Measurements from ENCODE around the gene BRF1.
"Not testable (repeated sequence)": the region's sequence is repeated elsewhere in the genome, so short reads cannot be mapped to it uniquely, and the experiment has no call there.

The BRF1 gene

DNA sequence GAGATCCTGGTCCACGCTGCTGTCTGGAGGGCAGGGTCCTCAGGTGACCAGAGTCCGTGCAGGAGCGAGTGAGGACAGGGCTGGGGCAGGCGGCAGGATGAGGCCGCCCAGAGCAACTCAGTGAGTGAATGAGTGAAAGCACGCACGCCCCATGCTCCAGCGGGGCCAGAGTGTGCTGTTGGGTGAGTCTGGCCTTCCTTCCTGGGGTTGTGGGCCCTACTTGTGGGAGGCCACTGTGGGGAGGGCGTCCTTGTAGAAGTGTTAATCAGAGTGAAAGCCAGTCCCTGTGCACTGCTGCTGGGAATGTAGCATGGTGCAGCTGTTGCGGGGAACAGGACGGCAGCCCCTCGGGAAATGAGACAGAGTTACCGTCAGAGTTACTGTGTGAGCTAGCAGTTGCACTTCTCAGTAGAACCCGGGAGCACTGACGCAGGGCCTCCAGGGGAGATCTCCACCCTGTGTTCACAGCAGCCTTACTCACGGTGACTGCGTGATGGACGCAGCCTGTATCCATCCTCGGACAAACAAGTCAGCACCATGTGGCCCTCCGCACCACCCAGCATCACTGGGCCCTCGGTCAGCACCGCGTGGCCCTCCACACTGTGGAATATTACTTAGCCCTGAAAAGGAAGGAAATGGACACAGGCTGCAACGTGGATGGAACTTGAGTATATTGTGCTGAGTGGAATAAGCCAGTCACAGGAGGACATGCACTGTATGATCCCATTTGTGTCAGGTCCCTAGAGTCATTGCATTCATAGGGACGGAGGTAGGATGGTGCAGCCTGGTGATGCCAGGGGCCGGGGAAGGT is 35.9 kb upstream of the BRF1 start:
- H3K4me1 ChIP-seq (ENCODE audit: control insufficient read depth, insufficient read depth, low read depth, low read length), result peaks cover 25% of the 10 kb centered on the region
- no peak overlapping the region for H2BK5ac ChIP-seq (ENCODE audit: low read depth, low read length, poor library complexity, severe bottlenecking)
- H3K4me2 ChIP-seq (ENCODE audit: low read length, poor library complexity, severe bottlenecking), result no peak overlapping the region
- 96% methylated on average over 26 of the region's 26 CpGs for WGBS
- no peak overlapping the region for H4K8ac ChIP-seq (ENCODE audit: low read length)
- no peaks in the 10 kb centered on the region for H3K27me3 ChIP-seq (ENCODE audit: control insufficient read depth in 1 of 2, insufficient read depth in 1 of 2, low read length in 2 of 2)
- peaks cover 0 to 36% of the 10 kb centered on the region in 2 experiments for H3K36me3 ChIP-seq (ENCODE audit: control insufficient read depth in 1 of 2, insufficient read depth in 2 of 2, low read depth in 1 of 2, low read length in 2 of 2)
- H2BK120ac ChIP-seq (ENCODE audit: low read depth, low read length), result no peak overlapping the region
- no peak overlapping the region for H2BK15ac ChIP-seq (ENCODE audit: low read depth, poor library complexity, severe bottlenecking)
- no peak overlapping the region for H2AFZ ChIP-seq (ENCODE audit: low read depth, low read length)
- H3K27ac ChIP-seq (ENCODE audit: low read length, poor library complexity, severe bottlenecking), result no peak overlapping the region
- peaks cover 63% of the 10 kb centered on the region for H3K79me1 ChIP-seq (replicated peaks; ENCODE audit: low read length, poor library complexity, severe bottlenecking)
- H3K4me3 ChIP-seq (ENCODE audit: insufficient read depth in 1 of 2, low read depth in 1 of 2, low read length in 2 of 2), result no peak overlapping the region
- no peak overlapping the region for H3K4ac ChIP-seq (ENCODE audit: low read depth in 1 of 2, low read length in 2 of 2)
- no peak overlapping the region for H2BK12ac ChIP-seq (ENCODE audit: low read length in 2 of 2)
- H2AK5ac ChIP-seq (ENCODE audit: low read length, severe bottlenecking), result no peak overlapping the region
- peak overlapping the region; percentile 65 for H4K91ac ChIP-seq (ENCODE audit: low read length)
- no peak overlapping the region for H3K18ac ChIP-seq (ENCODE audit: low read depth in 1 of 2, low read length in 2 of 2)
- no peak for DNase-seq
- H3K9me3 ChIP-seq (ENCODE audit: control insufficient read depth, low read length), result no peaks in the 10 kb centered on the region
- H3K9ac ChIP-seq (ENCODE audit: low read length), result no peak overlapping the region
- H3K23ac ChIP-seq (ENCODE audit: low read length in 2 of 2), result no peak overlapping the region
- no peak overlapping the region for H3K14ac ChIP-seq (ENCODE audit: low read length in 2 of 2)

DNA sequence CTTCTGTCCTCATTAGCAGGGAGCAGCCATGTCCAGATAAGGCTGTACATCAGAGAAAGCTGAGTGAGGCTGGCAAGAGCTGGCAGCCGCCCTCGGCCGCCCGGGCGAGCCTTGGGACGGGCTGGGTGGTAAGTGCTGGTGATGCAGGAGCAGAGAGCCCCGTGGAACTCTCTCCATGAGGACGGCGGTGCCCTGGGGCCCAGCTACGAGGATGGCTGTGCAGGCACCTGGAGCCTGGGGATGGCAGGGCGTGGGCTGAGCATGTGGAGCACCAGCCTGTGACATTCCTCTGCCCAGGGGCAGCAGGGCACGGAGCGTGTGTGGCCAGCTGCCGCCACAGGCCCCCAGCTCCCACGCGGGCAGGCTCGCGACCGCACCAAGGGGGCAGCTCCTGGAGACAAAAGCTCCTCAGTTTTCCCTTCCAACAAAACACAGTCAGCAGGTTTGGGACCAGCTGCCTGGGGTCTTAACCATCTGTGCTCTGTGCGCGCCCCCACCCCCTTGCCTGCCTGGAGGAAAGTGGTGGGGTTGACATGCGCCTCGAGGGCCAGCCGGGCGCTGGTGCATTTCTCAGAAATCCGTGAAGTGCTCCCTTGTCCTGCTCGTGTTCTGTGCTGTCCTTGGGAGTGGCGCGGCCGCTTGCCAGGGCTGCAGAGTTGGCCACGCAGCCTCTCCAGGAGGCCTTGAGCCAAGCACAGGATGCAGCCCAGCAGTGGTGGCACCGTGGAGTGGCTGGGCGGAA is 35.1 kb upstream of the BRF1 start:
- Histone ChIP-seq H3K27me3 (ENCODE audit: control insufficient read depth in 1 of 2, insufficient read depth in 1 of 2, low read length in 2 of 2) (no peaks in the 10 kb centered on the region), H3K4me1 (ENCODE audit: control insufficient read depth, insufficient read depth, low read depth, low read length) (peaks cover 25% of the 10 kb centered on the region), H3K9me3 (ENCODE audit: control insufficient read depth, low read length) (no peaks in the 10 kb centered on the region), H3K18ac (ENCODE audit: low read depth in 1 of 2, low read length in 2 of 2) (no peak overlapping the region), H2BK120ac (ENCODE audit: low read depth, low read length) (no peak overlapping the region), H3K79me1 (replicated peaks; ENCODE audit: low read length, poor library complexity, severe bottlenecking) (peaks cover 62% of the 10 kb centered on the region), H3K4me3 (ENCODE audit: insufficient read depth in 1 of 2, low read depth in 1 of 2, low read length in 2 of 2) (no peak overlapping the region), H2BK12ac (ENCODE audit: low read length in 2 of 2) (no peak overlapping the region), H3K14ac (ENCODE audit: low read length in 2 of 2) (peak overlapping the region in 1 of 2 experiments; percentile 62), H2BK5ac (ENCODE audit: low read depth, low read length, poor library complexity, severe bottlenecking) (no peak overlapping the region), H3K27ac (ENCODE audit: low read length, poor library complexity, severe bottlenecking) (no peak overlapping the region), H3K23ac (ENCODE audit: low read length in 2 of 2) (no peak overlapping the region), H4K8ac (ENCODE audit: low read length) (no peak overlapping the region), H2AK5ac (ENCODE audit: low read length, severe bottlenecking) (no peak overlapping the region), H3K4me2 (ENCODE audit: low read length, poor library complexity, severe bottlenecking) (no peak overlapping the region), H2AFZ (ENCODE audit: low read depth, low read length) (no peak overlapping the region), H2BK15ac (ENCODE audit: low read depth, poor library complexity, severe bottlenecking) (no peak overlapping the region), H3K9ac (ENCODE audit: low read length) (no peak overlapping the region), H4K91ac (ENCODE audit: low read length) (no peak overlapping the region), H3K4ac (ENCODE audit: low read depth in 1 of 2, low read length in 2 of 2) (no peak overlapping the region), H3K36me3 (ENCODE audit: control insufficient read depth in 1 of 2, insufficient read depth in 2 of 2, low read depth in 1 of 2, low read length in 2 of 2) (peaks cover 0 to 36% of the 10 kb centered on the region in 2 experiments)
- DNase-seq, result no peak
- WGBS, result 94% methylated on average over 30 of the region's 33 CpGs

DNA sequence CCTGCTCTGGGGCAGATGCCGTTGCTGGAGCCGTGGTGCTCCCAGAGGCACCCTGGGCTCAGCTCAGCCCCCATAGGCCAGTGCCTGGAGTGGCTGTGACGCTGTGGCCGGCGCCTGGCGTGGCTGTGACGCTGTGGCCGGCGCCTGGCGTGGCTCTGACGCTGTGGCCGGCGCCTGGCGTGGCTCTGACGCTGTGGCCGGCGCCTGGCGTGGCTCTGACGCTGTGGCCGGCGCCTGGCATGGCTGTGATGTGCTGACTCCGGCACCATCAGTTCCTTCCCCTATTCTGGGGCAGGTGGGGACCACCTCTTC is 34.4 kb upstream of the BRF1 start:
- H3K4me3 ChIP-seq (ENCODE audit: insufficient read depth in 1 of 2, low read depth in 1 of 2, low read length in 2 of 2); H2AFZ ChIP-seq (ENCODE audit: low read depth, low read length); H2BK12ac ChIP-seq (ENCODE audit: low read length in 2 of 2); H2BK120ac ChIP-seq (ENCODE audit: low read depth, low read length); H3K27me3 ChIP-seq (ENCODE audit: control insufficient read depth in 1 of 2, insufficient read depth in 1 of 2, low read length in 2 of 2); H2BK5ac ChIP-seq (ENCODE audit: low read depth, low read length, poor library complexity, severe bottlenecking); H3K14ac ChIP-seq (ENCODE audit: low read length in 2 of 2); H4K8ac ChIP-seq (ENCODE audit: low read length); H3K18ac ChIP-seq (ENCODE audit: low read depth in 1 of 2, low read length in 2 of 2); H3K4me2 ChIP-seq (ENCODE audit: low read length, poor library complexity, severe bottlenecking); H3K4ac ChIP-seq (ENCODE audit: low read depth in 1 of 2, low read length in 2 of 2); DNase-seq; H4K91ac ChIP-seq (ENCODE audit: low read length); H3K27ac ChIP-seq (ENCODE audit: low read length, poor library complexity, severe bottlenecking); H2AK5ac ChIP-seq (ENCODE audit: low read length, severe bottlenecking); H2BK15ac ChIP-seq (ENCODE audit: low read depth, poor library complexity, severe bottlenecking); H3K9me3 ChIP-seq (ENCODE audit: control insufficient read depth, low read length); H3K9ac ChIP-seq (ENCODE audit: low read length); H3K23ac ChIP-seq (ENCODE audit: low read length in 2 of 2): not testable (repeated sequence)
- peaks cover 67% of the 10 kb centered on the region for H3K79me1 ChIP-seq (replicated peaks; ENCODE audit: low read length, poor library complexity, severe bottlenecking)
- peaks cover 0 to 36% of the 10 kb centered on the region in 2 experiments for H3K36me3 ChIP-seq (ENCODE audit: control insufficient read depth in 1 of 2, insufficient read depth in 2 of 2, low read depth in 1 of 2, low read length in 2 of 2)
- H3K4me1 ChIP-seq (ENCODE audit: control insufficient read depth, insufficient read depth, low read depth, low read length), result peaks cover 30% of the 10 kb centered on the region
- WGBS, result 92% methylated on average over 22 of the region's 22 CpGs

DNA sequence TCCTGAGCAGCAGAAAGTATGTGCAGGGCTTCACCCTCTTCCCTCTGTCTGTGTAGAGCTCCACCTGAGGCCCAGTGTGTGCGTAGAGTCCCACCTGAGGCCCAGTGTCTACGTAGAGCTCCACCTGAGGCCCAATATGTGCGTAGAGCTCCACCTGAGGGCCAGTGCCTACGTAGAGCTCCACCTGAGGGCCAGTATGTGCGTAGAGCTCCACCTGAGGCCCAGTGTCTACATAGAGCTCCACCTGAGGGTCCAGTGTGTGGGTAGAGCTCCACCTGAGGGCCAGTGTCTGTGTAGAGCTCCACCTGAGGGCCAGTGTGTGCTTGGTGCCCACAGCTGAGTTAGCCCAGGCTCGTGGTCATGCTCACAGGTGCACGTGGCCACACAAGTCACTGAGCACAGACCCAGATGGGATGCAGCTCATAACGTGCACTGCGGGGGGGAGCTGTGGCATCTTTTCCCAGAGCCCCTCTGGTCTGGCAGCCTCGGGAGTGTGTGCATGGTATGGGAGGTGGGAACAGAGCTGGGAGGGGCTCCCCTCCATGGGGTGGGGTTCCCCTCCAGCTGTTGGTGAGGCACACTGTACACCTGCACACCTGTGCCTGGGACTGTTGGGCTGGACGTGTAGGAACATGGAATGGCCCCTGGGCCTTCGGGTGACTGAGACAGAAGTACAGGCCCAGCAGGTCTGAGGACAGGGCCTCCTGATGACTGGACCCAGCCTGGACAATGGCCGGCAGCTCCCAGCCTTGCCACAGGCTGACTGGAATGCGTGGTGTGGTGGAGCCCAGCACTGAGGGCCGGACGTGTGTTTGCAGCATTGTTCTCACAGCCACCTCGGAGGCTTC is 33.8 kb upstream of the BRF1 start:
- H2BK12ac ChIP-seq (ENCODE audit: low read length in 2 of 2), result no peak overlapping the region
- WGBS, result 94% methylated on average over 17 of the region's 17 CpGs
- DNase-seq, result no peak

More for the DNA sequence above, 33.8 kb upstream of the BRF1 start:
- no peak overlapping the region for H3K23ac ChIP-seq (ENCODE audit: low read length in 2 of 2)
- H3K9me3 ChIP-seq (ENCODE audit: control insufficient read depth, low read length), result no peaks in the 10 kb centered on the region
- H3K36me3 ChIP-seq (ENCODE audit: control insufficient read depth in 1 of 2, insufficient read depth in 2 of 2, low read depth in 1 of 2, low read length in 2 of 2), result peaks cover 0 to 37% of the 10 kb centered on the region in 2 experiments
- peaks cover 30% of the 10 kb centered on the region for H3K4me1 ChIP-seq (ENCODE audit: control insufficient read depth, insufficient read depth, low read depth, low read length)
- H2BK120ac ChIP-seq (ENCODE audit: low read depth, low read length), result no peak overlapping the region
- no peak overlapping the region for H3K4me2 ChIP-seq (ENCODE audit: low read length, poor library complexity, severe bottlenecking)
- no peak overlapping the region for H2AFZ ChIP-seq (ENCODE audit: low read depth, low read length)
- H2BK5ac ChIP-seq (ENCODE audit: low read depth, low read length, poor library complexity, severe bottlenecking), result no peak overlapping the region
- no peak overlapping the region for H3K4me3 ChIP-seq (ENCODE audit: insufficient read depth in 1 of 2, low read depth in 1 of 2, low read length in 2 of 2)
- H3K4ac ChIP-seq (ENCODE audit: low read depth in 1 of 2, low read length in 2 of 2), result no peak overlapping the region
- H3K14ac ChIP-seq (ENCODE audit: low read length in 2 of 2), result no peak overlapping the region
- no peak overlapping the region for H2BK15ac ChIP-seq (ENCODE audit: low read depth, poor library complexity, severe bottlenecking)
- no peak overlapping the region for H4K91ac ChIP-seq (ENCODE audit: low read length)
- no peak overlapping the region for H3K9ac ChIP-seq (ENCODE audit: low read length)
- no peak overlapping the region for H4K8ac ChIP-seq (ENCODE audit: low read length)
- no peak overlapping the region for H2AK5ac ChIP-seq (ENCODE audit: low read length, severe bottlenecking)
- H3K27me3 ChIP-seq (ENCODE audit: control insufficient read depth in 1 of 2, insufficient read depth in 1 of 2, low read length in 2 of 2), result no peaks in the 10 kb centered on the region
- no peak overlapping the region for H3K18ac ChIP-seq (ENCODE audit: low read depth in 1 of 2, low read length in 2 of 2)
- no peak overlapping the region for H3K27ac ChIP-seq (ENCODE audit: low read length, poor library complexity, severe bottlenecking)
- H3K79me1 ChIP-seq (replicated peaks; ENCODE audit: low read length, poor library complexity, severe bottlenecking), result peaks cover 69% of the 10 kb centered on the region

Measured in mesenchymal stem cell (in vitro differentiated cells and primary cell).